Eye (tissue), 1 donor: ENCODE results near the gene ANXA8.
"Not testable (repeated sequence)": the region's sequence is repeated elsewhere in the genome, so short reads cannot be mapped to it uniquely, and the experiment has no call there.

ENCODE experiments used
- DNase-seq: peaks from one replicate; pipeline ENCODE4 v3.0.0-alpha.2; 2015

ANXA8 gene

GRCh38 chr10:47462577-47463358, 21.1 kb downstream of the ANXA8 start:
- DNase-seq, result not testable (repeated sequence)

GRCh38 chr10:47461261-47461687, 22.6 kb downstream of the ANXA8 start:
- peak; percentile 82 for DNase-seq

- DNase-seq, result no peak
These were observed 25.3 kb downstream of the ANXA8 start for GRCh38 chr10:47458466-47459154.

- DNase-seq, result no peak
These were observed 26.1 kb downstream of the ANXA8 start for GRCh38 chr10:47457826-47458225.

- DNase-seq, result no peak
These were observed 26.4 kb downstream of the ANXA8 start for GRCh38 chr10:47457528-47457820.

- DNase-seq, result no peak
These were observed 27.0 kb downstream of the ANXA8 start for GRCh38 chr10:47456794-47457527.

GRCh38 chr10:47456079-47456785, 27.7 kb downstream of the ANXA8 start:
- DNase-seq, result no peak

- DNase-seq, result not testable (repeated sequence)
These were observed 28.4 kb downstream of the ANXA8 start for GRCh38 chr10:47455350-47456078.

GRCh38 chr10:47454780-47455058, 29.2 kb downstream of the ANXA8 start:
- no peak for DNase-seq

GRCh38 chr10:47454008-47454779, 29.7 kb downstream of the ANXA8 start:
- DNase-seq, result no peak

GRCh38 chr10:47453141-47454007, 30.5 kb downstream of the ANXA8 start:
- no peak for DNase-seq

GRCh38 chr10:47452495-47453140, 31.3 kb downstream of the ANXA8 start:
- DNase-seq, result no peak

GRCh38 chr10:47451998-47452494, 31.9 kb downstream of the ANXA8 start:
- DNase-seq, result no peak

- no peak for DNase-seq
These were observed 32.5 kb downstream of the ANXA8 start for GRCh38 chr10:47451273-47451997.

- no peak for DNase-seq
These were observed 33.5 kb downstream of the ANXA8 start for GRCh38 chr10:47450442-47450841.

- DNase-seq, result peak; percentile 51
These were observed 33.9 kb downstream of the ANXA8 start for GRCh38 chr10:47449979-47450378.

- DNase-seq, result peak; percentile 17
These were observed 34.6 kb downstream of the ANXA8 start for GRCh38 chr10:47449102-47449978.

- DNase-seq, result no peak
These were observed 36.2 kb downstream of the ANXA8 start for GRCh38 chr10:47447705-47448104.
